ENCODE data around the gene KMT2C.

GRCh38 chr7:152121432-152121831, 314.4 kb downstream of the KMT2C start:
- no peak for TF ChIP-seq POLR2A (IDR thresholded peaks at IDR 0.05; ENCODE audit: insufficient read depth in 1 of 2, low read depth in 2 of 2, low read length in 2 of 2)
- no peak for TF ChIP-seq RARA (CRISPR knock-in tag; IDR thresholded peaks at IDR 0.05)
- no peak for TF ChIP-seq GABPA (IDR thresholded peaks at IDR 0.05; ENCODE audit: low read depth, low read length)
- no peak for TF ChIP-seq GABPA (CRISPR knock-in tag; IDR thresholded peaks at IDR 0.05; ENCODE audit: low read depth)
- TF ChIP-seq RFX5 (IDR thresholded peaks at IDR 0.05; ENCODE audit: low read depth, low read length): no peak
- TF ChIP-seq CTCF (CRISPR knock-in tag; IDR thresholded peaks at IDR 0.05): no peak
- no peak for TF ChIP-seq RFX1 (IDR thresholded peaks at IDR 0.05)
- TF ChIP-seq ZNF275 (CRISPR knock-in tag; IDR thresholded peaks at IDR 0.05; ENCODE audit: borderline replicate concordance): no peak
- TF ChIP-seq NFIC (IDR thresholded peaks at IDR 0.05; ENCODE audit: low read length): no peak
- no peak for TF ChIP-seq ZBTB4 (CRISPR knock-in tag; IDR thresholded peaks at IDR 0.05; ENCODE audit: borderline replicate concordance)
- no peak for TF ChIP-seq KLF13 (CRISPR knock-in tag; IDR thresholded peaks at IDR 0.05)
- no peak for TF ChIP-seq GTF2F1 (IDR thresholded peaks at IDR 0.05; ENCODE audit: low read length)
- no peak for TF ChIP-seq ZNF343 (CRISPR knock-in tag; IDR thresholded peaks at IDR 0.05)
- TF ChIP-seq SMC3 (IDR thresholded peaks at IDR 0.05; ENCODE audit: low read length): no peak
- TF ChIP-seq ZEB1 (IDR thresholded peaks at IDR 0.05; ENCODE audit: insufficient replicate concordance, low read depth): no peak
